ENCODE measurements around the gene KRT73.

Gene KRT73

GRCh38 chr12:52618866-52619265 lies 507 bp upstream of the KRT73 start:
- Histone ChIP-seq H3K9ac (ENCODE audit: low read depth, low read length, poor library complexity, severe bottlenecking) (no peak overlapping the region), H3K9me2 (replicated peaks; ENCODE audit: low read depth, low read length) (no peaks in the 10 kb centered on the region), H3K4me1 (ENCODE audit: insufficient read depth, low read length, poor library complexity, severe bottlenecking) (peaks cover 17% of the 10 kb centered on the region), H3K36me3 (ENCODE audit: insufficient read depth, low read length) (no peaks in the 10 kb centered on the region), H4K20me1 (ENCODE audit: insufficient read depth, low read length, poor library complexity, severe bottlenecking) (no peaks in the 10 kb centered on the region), H3K9me3 (ENCODE audit: insufficient read depth, low read depth, low read length) (no peaks in the 10 kb centered on the region), H2AFZ (ENCODE audit: low read length) (no peak overlapping the region), H3F3A (ENCODE audit: low read depth) (no peaks in the 10 kb centered on the region), H3K4me2 (ENCODE audit: low read depth, low read length, poor library complexity, severe bottlenecking) (no peak overlapping the region), H3K79me2 (ENCODE audit: insufficient read depth, low read length) (no peaks in the 10 kb centered on the region), H3K27me3 (ENCODE audit: insufficient read depth, low read length, poor library complexity, severe bottlenecking) (no peaks in the 10 kb centered on the region), H3K4me3 (ENCODE audit: low read length, poor library complexity, severe bottlenecking) (no peak overlapping the region)
- TF ChIP-seq EZH2phosphoT487 (IDR thresholded peaks at IDR 0.05; ENCODE audit: borderline replicate concordance) (no peak), CTCF (conservative IDR thresholded peaks at IDR 0.05; ENCODE audit: low read length) (no peak)

DNA sequence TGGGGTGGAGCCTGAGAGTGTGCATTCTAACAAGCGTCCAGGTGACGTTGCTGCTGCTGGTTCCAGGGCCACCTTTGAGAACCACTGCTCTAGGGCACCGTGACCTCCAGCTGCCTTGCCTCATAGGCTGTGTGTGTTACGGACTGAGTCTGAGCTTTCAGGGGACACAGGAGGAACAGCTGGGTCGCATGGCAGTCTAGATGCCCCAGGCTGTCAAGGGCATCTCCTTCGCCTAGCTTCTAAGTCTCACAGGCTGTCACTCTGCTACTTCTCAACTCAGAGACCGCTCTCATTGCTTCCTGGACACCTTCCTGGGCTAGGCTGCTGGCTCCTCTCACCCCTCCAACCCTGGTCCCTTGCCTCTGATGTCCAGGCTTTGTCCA lies 965 bp downstream of the KRT73 start:
- no peaks in the 10 kb centered on the region for H4K20me1 ChIP-seq (ENCODE audit: insufficient read depth, low read length, poor library complexity, severe bottlenecking)
- TF ChIP-seq EZH2phosphoT487 (IDR thresholded peaks at IDR 0.05; ENCODE audit: borderline replicate concordance): no peak
- no peak for TF ChIP-seq CTCF (conservative IDR thresholded peaks at IDR 0.05; ENCODE audit: low read length)
- H3K9me3 ChIP-seq (ENCODE audit: insufficient read depth, low read depth, low read length): no peaks in the 10 kb centered on the region
- no peaks in the 10 kb centered on the region for H3K9me2 ChIP-seq (replicated peaks; ENCODE audit: low read depth, low read length)
- no peak overlapping the region for H3K4me3 ChIP-seq (ENCODE audit: low read length, poor library complexity, severe bottlenecking)
- no peak overlapping the region for H3K4me2 ChIP-seq (ENCODE audit: low read depth, low read length, poor library complexity, severe bottlenecking)
- no peaks in the 10 kb centered on the region for H3K27me3 ChIP-seq (ENCODE audit: insufficient read depth, low read length, poor library complexity, severe bottlenecking)
- peaks cover 17% of the 10 kb centered on the region for H3K4me1 ChIP-seq (ENCODE audit: insufficient read depth, low read length, poor library complexity, severe bottlenecking)
- H3K79me2 ChIP-seq (ENCODE audit: insufficient read depth, low read length): no peaks in the 10 kb centered on the region
- no peaks in the 10 kb centered on the region for H3F3A ChIP-seq (ENCODE audit: low read depth)
- no peaks in the 10 kb centered on the region for H3K36me3 ChIP-seq (ENCODE audit: insufficient read depth, low read length)
- no peak overlapping the region for H2AFZ ChIP-seq (ENCODE audit: low read length)
- no peak overlapping the region for H3K9ac ChIP-seq (ENCODE audit: low read depth, low read length, poor library complexity, severe bottlenecking)

GRCh38 chr12:52616680-52617402 lies 1.5 kb downstream of the KRT73 start:
- Histone ChIP-seq H2AFZ (ENCODE audit: low read length) (no peak overlapping the region), H3K79me2 (ENCODE audit: insufficient read depth, low read length) (no peaks in the 10 kb centered on the region), H3K9ac (ENCODE audit: low read depth, low read length, poor library complexity, severe bottlenecking) (no peak overlapping the region), H3K27me3 (ENCODE audit: insufficient read depth, low read length, poor library complexity, severe bottlenecking) (no peaks in the 10 kb centered on the region), H3K4me3 (ENCODE audit: low read length, poor library complexity, severe bottlenecking) (no peak overlapping the region), H3K9me2 (replicated peaks; ENCODE audit: low read depth, low read length) (no peaks in the 10 kb centered on the region), H3K36me3 (ENCODE audit: insufficient read depth, low read length) (no peaks in the 10 kb centered on the region), H3K9me3 (ENCODE audit: insufficient read depth, low read depth, low read length) (no peaks in the 10 kb centered on the region), H4K20me1 (ENCODE audit: insufficient read depth, low read length, poor library complexity, severe bottlenecking) (no peaks in the 10 kb centered on the region), H3F3A (ENCODE audit: low read depth) (no peaks in the 10 kb centered on the region), H3K4me2 (ENCODE audit: low read depth, low read length, poor library complexity, severe bottlenecking) (no peak overlapping the region), H3K4me1 (ENCODE audit: insufficient read depth, low read length, poor library complexity, severe bottlenecking) (peaks cover 17% of the 10 kb centered on the region)
- TF ChIP-seq EZH2phosphoT487 (IDR thresholded peaks at IDR 0.05; ENCODE audit: borderline replicate concordance) (no peak), CTCF (conservative IDR thresholded peaks at IDR 0.05; ENCODE audit: low read length) (no peak)

All from Loucy (cell line).